CD1c-positive myeloid dendritic cell (primary cell): ENCODE results near the gene TPR.
"Not testable (repeated sequence)": the region's sequence is repeated elsewhere in the genome, so short reads cannot be mapped to it uniquely, and the experiment has no call there.

Experiments
- DNase-seq: peaks from one replicate; pipeline ENCODE4 v3.0.0-alpha.2; 2016; ENCODE audit errors: extremely low spot score

The TPR gene

GRCh38 chr1:186375152-186375928 is at the start of gene TPR, which contains the start of gene ODR4:
Gene TPR, minus strand, starts transcription at chr1:186375253. Its CDS starts 225 bp downstream, at chr1:186375028.
Gene ODR4, plus strand, starts transcription at chr1:186375838. Its CDS starts 3,948 bp downstream, at chr1:186379786.
- DNase-seq = peak; percentile 99

- DNase-seq = no peak
Observed at GRCh38 chr1:186424539-186424938, 49.5 kb upstream of the TPR start.

- DNase-seq = no peak
Observed at GRCh38 chr1:186421446-186421845, 46.4 kb upstream of the TPR start.

- no peak for DNase-seq
Observed at GRCh38 chr1:186420923-186421322, 45.9 kb upstream of the TPR start.

- DNase-seq = no peak
Observed at GRCh38 chr1:186420311-186420710, 45.3 kb upstream of the TPR start.

GRCh38 chr1:186418503-186418902 is 43.5 kb upstream of the TPR start:
- DNase-seq = no peak

- no peak for DNase-seq
Observed at GRCh38 chr1:186413319-186413718, 38.3 kb upstream of the TPR start.

- no peak for DNase-seq
Observed at GRCh38 chr1:186409091-186409490, 34.0 kb upstream of the TPR start.

GRCh38 chr1:186404454-186405051 is 29.5 kb upstream of the TPR start:
- DNase-seq = peak; percentile 51

- DNase-seq = no peak
Observed at GRCh38 chr1:186403632-186404031, 28.6 kb upstream of the TPR start.

- DNase-seq = not testable (repeated sequence)
Observed at GRCh38 chr1:186401446-186401845, 26.4 kb upstream of the TPR start.

GRCh38 chr1:186392711-186393110 is 17.7 kb upstream of the TPR start:
- not testable (repeated sequence) for DNase-seq

- no peak for DNase-seq
Observed at GRCh38 chr1:186391841-186392240, 16.8 kb upstream of the TPR start.

GRCh38 chr1:186390925-186391324 is 15.9 kb upstream of the TPR start:
- DNase-seq = no peak

GRCh38 chr1:186386725-186387383 is 11.8 kb upstream of the TPR start:
- no peak for DNase-seq

GRCh38 chr1:186375929-186376319 is 871 bp upstream of the TPR start:
- DNase-seq = no peak

- DNase-seq = peak; percentile 21
Observed at GRCh38 chr1:186374303-186375151, 526 bp downstream of the TPR start.

- DNase-seq = not testable (repeated sequence)
Observed at GRCh38 chr1:186347837-186348691, 27.0 kb downstream of the TPR start.

GRCh38 chr1:186340772-186341171 is 34.3 kb downstream of the TPR start:
- DNase-seq = no peak

GRCh38 chr1:186337554-186337953 is 37.5 kb downstream of the TPR start:
- DNase-seq = no peak

- DNase-seq = no peak
Observed at GRCh38 chr1:186330758-186331157, 44.3 kb downstream of the TPR start.
